IPS-18a (cell line): ENCODE data around the gene COQ10A.

Source experiments
- H3K27ac ChIP-seq: one replicate; pipeline ENCODE4 v1.5.1; 2013; ENCODE audit warnings: low read length
- H3K27me3 ChIP-seq: one replicate; pipeline ENCODE4 v1.6.1; 2013; ENCODE audit warnings: mild to moderate bottlenecking, low read length; ENCODE audit not compliant: control insufficient read depth, insufficient read depth
- H3K36me3 ChIP-seq: one replicate; pipeline ENCODE4 v1.6.1; 2013; ENCODE audit warnings: low read depth, low read length; ENCODE audit not compliant: control insufficient read depth
- H3K4me1 ChIP-seq: one replicate; pipeline ENCODE4 v1.6.1; 2013; ENCODE audit warnings: low read depth, low read length; ENCODE audit not compliant: control insufficient read depth
- H3K4me3 ChIP-seq: one replicate; pipeline ENCODE4 v1.5.1; 2013; ENCODE audit warnings: low read length
- H3K9ac ChIP-seq: one replicate; pipeline ENCODE4 v1.6.1; 2013; ENCODE audit warnings: mild to moderate bottlenecking, low read length, moderate library complexity
- H3K9me3 ChIP-seq: one replicate; pipeline ENCODE4 v1.6.1; 2013; ENCODE audit warnings: low read depth, low read length; ENCODE audit not compliant: control insufficient read depth

The COQ10A gene

DNA sequence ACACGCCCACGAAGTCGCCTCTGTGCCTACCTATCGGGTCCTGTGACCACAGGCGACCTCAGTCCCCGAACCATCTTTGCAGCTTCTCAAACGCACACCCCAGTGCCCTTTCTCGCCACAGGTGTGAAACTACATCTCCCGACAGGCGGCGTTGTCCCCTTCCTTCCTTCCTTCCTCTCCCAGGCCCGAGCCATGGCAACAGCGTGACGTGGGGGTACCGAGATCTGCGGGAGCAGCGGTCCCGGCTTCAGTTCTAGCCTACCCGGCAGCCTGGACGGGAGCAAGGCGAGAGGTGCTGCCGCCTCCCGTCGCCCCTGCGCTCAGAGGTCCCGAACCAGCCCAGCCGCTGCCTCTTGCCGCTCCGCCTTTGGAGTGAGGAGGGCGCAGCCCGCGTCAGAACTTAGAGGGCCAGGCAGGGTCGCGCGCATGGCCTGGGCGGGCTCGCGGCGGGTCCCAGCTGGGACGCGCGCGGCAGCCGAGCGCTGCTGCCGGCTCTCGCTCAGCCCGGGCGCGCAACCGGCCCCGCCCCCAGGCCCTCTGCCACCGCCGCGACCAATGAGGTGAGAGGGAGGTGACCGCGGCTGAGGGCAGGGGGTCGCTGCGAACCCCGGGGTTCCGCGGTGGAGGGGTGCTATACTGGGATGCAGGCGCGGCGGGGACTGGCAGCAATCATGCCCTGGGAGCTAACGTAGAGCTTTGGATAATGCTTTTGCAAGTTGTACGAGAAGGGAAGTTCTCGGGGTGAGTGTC is at the start of gene COQ10A:
COQ10A (plus strand) TSS at position 250 of the 750 bp plus-strand sequence; CDS start at position 427, 177 bp downstream.
- Histone ChIP-seq H3K27me3 (no peaks in the 10 kb centered on the region), H3K27ac (peak within 1 kb of the TSS; percentile 51), H3K4me1 (peaks cover 3% of the 10 kb centered on the region), H3K36me3 (peaks cover 17% of the 10 kb centered on the region), H3K9ac (peak within 1 kb of the TSS; percentile 71), H3K4me3 (peak within 1 kb of the TSS; percentile 83), H3K9me3 (no peaks in the 10 kb centered on the region)

- H3K4me1 ChIP-seq, result peaks cover 16% of the 10 kb centered on the region
- H3K9ac ChIP-seq, result no peak overlapping the region
- H3K9me3 ChIP-seq, result no peaks in the 10 kb centered on the region
- peaks cover 12% of the 10 kb centered on the region for H3K36me3 ChIP-seq
- H3K27ac ChIP-seq, result no peak overlapping the region
- no peak overlapping the region for H3K4me3 ChIP-seq
- H3K27me3 ChIP-seq, result no peaks in the 10 kb centered on the region
Observed at GRCh38 chr12:56219840-56220239, 46.9 kb upstream of the COQ10A start.

- peaks cover 7% of the 10 kb centered on the region for H3K36me3 ChIP-seq
- peak overlapping the region; percentile 91 for H3K9ac ChIP-seq
- no peaks in the 10 kb centered on the region for H3K27me3 ChIP-seq
- peak overlapping the region; percentile 94 for H3K4me3 ChIP-seq
- peak overlapping the region; percentile 89 for H3K27ac ChIP-seq
- no peaks in the 10 kb centered on the region for H3K9me3 ChIP-seq
- peaks cover 17% of the 10 kb centered on the region for H3K4me1 ChIP-seq
Observed at GRCh38 chr12:56220611-56221231, 46.0 kb upstream of the COQ10A start.

DNA sequence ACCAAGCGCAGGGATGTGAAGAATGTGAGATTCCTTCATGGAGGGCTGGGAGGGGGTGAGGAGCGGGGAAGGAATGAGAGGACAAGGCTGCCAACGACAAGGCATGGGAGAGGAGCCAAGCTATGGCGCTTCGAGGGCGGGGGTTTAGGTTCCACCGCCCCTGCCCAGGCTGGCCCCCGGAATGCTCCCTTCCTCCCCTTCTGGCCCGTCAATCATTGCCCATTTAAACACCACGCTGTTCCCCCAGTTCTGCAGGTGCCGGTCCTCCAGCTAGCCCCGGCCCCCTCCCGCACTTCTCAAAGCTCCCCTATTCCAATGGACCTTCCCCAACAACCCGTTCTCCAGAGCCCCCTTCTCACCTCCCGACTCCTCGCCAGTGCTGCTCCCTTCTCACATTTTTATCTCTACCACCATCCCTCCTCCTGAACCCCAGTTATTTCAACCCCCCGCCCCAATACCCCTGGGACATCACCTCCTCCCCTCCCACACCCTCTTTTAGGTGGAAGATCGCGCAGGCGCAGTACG is 45.4 kb upstream of the COQ10A start:
- H3K4me1 ChIP-seq, result peaks cover 17% of the 10 kb centered on the region
- H3K27ac ChIP-seq, result peak overlapping the region; percentile 89
- H3K36me3 ChIP-seq, result peaks cover 3% of the 10 kb centered on the region
- H3K9me3 ChIP-seq, result no peaks in the 10 kb centered on the region
- no peaks in the 10 kb centered on the region for H3K27me3 ChIP-seq
- H3K4me3 ChIP-seq, result peak overlapping the region; percentile 94
- H3K9ac ChIP-seq, result peak overlapping the region; percentile 91

GRCh38 chr12:56221757-56222530 is 44.8 kb upstream of the COQ10A start, which contains the start of gene RNF41:
Gene RNF41, minus strand, starts transcription at chr12:56221922. Its CDS starts 7,875 bp downstream, at chr12:56214047.
- no peaks in the 10 kb centered on the region for H3K36me3 ChIP-seq

DNA sequence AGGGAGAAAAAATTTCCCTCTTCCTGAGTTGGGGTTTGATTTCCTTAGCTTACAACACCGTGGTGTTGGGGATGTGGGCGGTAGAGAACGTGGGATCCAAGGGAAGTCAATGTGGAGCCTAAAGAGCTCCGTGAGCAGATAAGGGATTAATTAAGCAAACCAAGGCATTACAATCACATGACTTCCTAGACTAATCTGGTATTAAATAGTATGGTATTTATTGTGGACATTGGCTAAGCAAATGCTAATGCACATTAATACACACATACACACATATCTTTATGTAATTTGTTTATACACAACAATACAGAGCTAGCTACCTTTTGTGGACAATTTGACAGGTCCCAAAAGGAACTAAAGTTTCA is 44.2 kb upstream of the COQ10A start:
- Histone ChIP-seq H3K9ac (peak overlapping the region; percentile 91), H3K27ac (peak overlapping the region; percentile 89), H3K9me3 (no peaks in the 10 kb centered on the region), H3K4me3 (peak overlapping the region; percentile 94), H3K27me3 (no peaks in the 10 kb centered on the region), H3K4me1 (peaks cover 17% of the 10 kb centered on the region), H3K36me3 (no peaks in the 10 kb centered on the region)

More at GRCh38 chr12:56221757-56222530, 44.8 kb upstream of the COQ10A start, which contains the start of gene RNF41:
- peaks cover 17% of the 10 kb centered on the region for H3K4me1 ChIP-seq
- peak within 1 kb of the TSS; percentile 94 for H3K4me3 ChIP-seq
- H3K27me3 ChIP-seq, result no peaks in the 10 kb centered on the region
- H3K9me3 ChIP-seq, result no peaks in the 10 kb centered on the region
- H3K9ac ChIP-seq, result peak within 1 kb of the TSS; percentile 91
- H3K27ac ChIP-seq, result peak within 1 kb of the TSS; percentile 89

DNA sequence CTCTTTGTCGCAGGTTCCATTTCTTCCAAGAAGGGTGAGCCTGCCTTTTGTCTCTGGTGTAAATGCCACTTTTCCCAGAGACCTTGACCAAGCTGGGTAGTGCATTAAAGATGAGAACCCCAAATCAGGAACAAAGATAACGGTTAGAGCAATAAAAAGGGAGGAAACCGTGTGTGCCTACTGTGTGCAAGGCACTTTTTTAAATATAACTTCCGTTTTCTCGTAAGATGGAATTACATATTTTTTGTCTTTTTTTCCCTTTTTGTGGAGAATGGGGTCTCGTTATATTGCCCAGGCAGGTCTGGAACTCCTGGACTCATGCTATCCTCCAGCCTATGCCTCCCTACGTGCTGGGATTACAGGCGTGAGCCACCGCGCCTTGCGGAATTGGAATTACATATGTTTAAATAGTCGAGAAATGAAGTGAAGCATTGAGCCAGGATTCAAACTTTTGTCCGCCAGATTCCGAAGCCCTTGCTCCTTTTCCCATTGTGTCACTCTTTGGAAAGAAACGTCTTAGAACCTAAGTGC is 43.1 kb upstream of the COQ10A start:
- Histone ChIP-seq H3K9ac (peak overlapping the region; percentile 65), H3K27me3 (no peaks in the 10 kb centered on the region), H3K36me3 (no peaks in the 10 kb centered on the region), H3K4me3 (peak overlapping the region; percentile 43), H3K27ac (peak overlapping the region; percentile 80), H3K9me3 (no peaks in the 10 kb centered on the region), H3K4me1 (peaks cover 17% of the 10 kb centered on the region)

- Histone ChIP-seq H3K27me3 (no peaks in the 10 kb centered on the region), H3K36me3 (no peaks in the 10 kb centered on the region), H3K9me3 (no peaks in the 10 kb centered on the region), H3K4me3 (peak within 1 kb of the TSS; percentile 79), H3K4me1 (peaks cover 17% of the 10 kb centered on the region), H3K9ac (peak within 1 kb of the TSS; percentile 76), H3K27ac (peak within 1 kb of the TSS; percentile 80)
Observed at GRCh38 chr12:56224102-56224701, 42.5 kb upstream of the COQ10A start, which contains the start of gene NABP2. Gene NABP2, plus strand, starts transcription at chr12:56224342. Its CDS starts 515 bp downstream, at chr12:56224857.

GRCh38 chr12:56224954-56225353 is 41.8 kb upstream of the COQ10A start:
- Histone ChIP-seq H3K4me1 (peaks cover 17% of the 10 kb centered on the region), H3K27ac (no peak overlapping the region), H3K27me3 (no peaks in the 10 kb centered on the region), H3K36me3 (no peaks in the 10 kb centered on the region), H3K9me3 (no peaks in the 10 kb centered on the region), H3K9ac (peak overlapping the region; percentile 76), H3K4me3 (peak overlapping the region; percentile 79)

DNA sequence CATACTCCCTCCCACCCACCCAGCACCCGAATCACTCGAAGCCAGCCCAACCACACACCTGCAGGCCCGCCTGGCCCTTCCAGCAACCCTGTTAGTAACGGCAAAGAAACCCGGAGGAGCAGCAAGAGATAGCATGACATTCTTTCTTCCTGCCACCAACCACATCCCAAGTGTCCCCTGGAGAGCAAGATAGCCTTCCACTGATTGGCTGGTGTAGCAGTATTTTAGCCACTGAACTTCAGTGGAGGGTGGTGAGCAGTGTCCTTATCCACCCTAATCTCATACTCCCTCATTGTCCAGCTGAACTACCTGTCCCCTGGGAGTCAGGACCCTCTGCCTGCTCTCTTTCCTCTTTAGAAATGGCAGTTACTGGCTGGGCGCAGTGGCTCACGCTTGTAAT is 37.7 kb upstream of the COQ10A start:
- Histone ChIP-seq H3K36me3 (no peaks in the 10 kb centered on the region), H3K27me3 (no peaks in the 10 kb centered on the region), H3K4me1 (peaks cover 2% of the 10 kb centered on the region), H3K27ac (no peak overlapping the region), H3K9ac (no peak overlapping the region), H3K4me3 (no peak overlapping the region), H3K9me3 (no peaks in the 10 kb centered on the region)
